ENCODE measurements around the gene RGL1. TPM values are rescaled to one million over a fixed set of nuclear protein-coding genes. Genes with fewer than 3 reads are reported as not detected.

RGL1 gene
- total RNA-seq, result 22.2 and 22.7 TPM in 2 replicates

DNA sequence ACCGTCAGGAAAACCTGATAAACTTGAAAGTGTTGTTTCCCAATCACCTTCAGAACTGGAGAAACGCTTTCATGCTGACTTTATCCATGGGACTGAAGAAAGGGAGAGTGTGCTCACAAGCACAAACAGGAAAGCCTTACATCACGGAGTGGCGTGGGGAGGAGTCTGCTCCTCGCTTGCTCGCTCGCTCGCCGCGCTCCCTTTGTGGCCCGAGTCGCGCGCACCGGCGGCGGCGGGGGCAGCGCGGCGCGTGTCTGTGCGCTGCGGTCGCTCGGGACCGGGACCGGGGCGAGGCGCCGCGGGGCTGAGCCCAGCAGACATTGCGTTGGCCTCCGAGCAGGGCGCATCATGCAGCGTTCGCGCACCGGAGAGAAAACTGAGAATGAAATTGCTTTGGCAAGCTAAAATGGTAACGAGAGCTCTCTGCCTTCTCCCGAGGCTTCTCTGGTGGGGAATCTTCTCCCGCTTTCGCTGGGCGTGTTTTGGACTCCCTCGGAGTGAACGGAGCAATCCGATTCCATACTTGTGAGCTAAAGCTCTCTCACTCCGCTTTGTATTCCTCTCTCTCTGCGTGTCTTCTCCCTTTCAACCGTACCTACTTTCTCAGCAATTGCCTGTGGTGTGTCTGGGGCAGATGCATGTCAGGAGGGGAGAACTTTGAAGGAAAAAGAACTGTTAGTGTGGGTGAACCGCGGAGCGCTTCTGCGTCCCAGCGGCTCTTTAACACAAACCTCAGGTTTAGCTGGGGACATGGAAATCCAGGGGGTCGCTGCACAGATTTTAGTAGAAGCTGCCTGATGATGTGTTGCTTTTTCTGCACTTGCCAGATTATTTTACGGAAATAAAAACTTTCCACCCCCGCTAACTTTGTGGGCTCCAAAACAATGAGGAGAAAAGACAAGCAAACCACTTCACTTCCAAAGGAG lies at the start of gene RGL1:
TSS of gene RGL1 (plus strand) at position 205 of the 926 bp plus-strand sequence. CDS start at position 383, 178 bp downstream.

Other genes with a start within 250 kb of the RGL1 start
- gene NCF2, start 214.7 kb upstream of the RGL1 start, total RNA-seq, result 0.16 and 0.17 TPM in 2 replicates
- 150 and 176 TPM in 2 replicates for gene ARPC5, start 169.3 kb upstream of the RGL1 start, total RNA-seq
- not detected in 2 replicates for gene APOBEC4, start 151.8 kb upstream of the RGL1 start, total RNA-seq
- gene COLGALT2, start 232.6 kb downstream of the RGL1 start, total RNA-seq, result 1.9 and 2.2 TPM in 2 replicates
- gene TSEN15, start 246.6 kb downstream of the RGL1 start, total RNA-seq, result 21.8 and 32.2 TPM in 2 replicates